Thyroid gland (tissue), 4 donors: Measurements from ENCODE around the gene GRAMD2B.

ENCODE experiments used
- POLR2A ChIP-seq, 2 donors: fragments of 450-650 bp; IDR thresholded peaks; one replicate each; pipeline ENCODE4 v1.6.1; 2017; ENCODE audit warnings: antibody characterized with exemption in 2 of 2, mild to moderate bottlenecking in 2 of 2, moderate library complexity in 1 of 2
- TF ChIP-seq, protein P1 (sequence below), 6 experiments: fragments of 200-600 bp in 3 of 6; fragments of 450-650 bp in 3 of 6; sonication (generic) in 3 of 6; IDR thresholded peaks; one replicate each; pipeline ENCODE4 v1.5.1; 2016 to 2019; ENCODE audit warnings: antibody characterized with exemption in 6 of 6, mild to moderate bottlenecking in 2 of 6, inconsistent platforms in 1 of 6, moderate library complexity in 1 of 6

DNA sequence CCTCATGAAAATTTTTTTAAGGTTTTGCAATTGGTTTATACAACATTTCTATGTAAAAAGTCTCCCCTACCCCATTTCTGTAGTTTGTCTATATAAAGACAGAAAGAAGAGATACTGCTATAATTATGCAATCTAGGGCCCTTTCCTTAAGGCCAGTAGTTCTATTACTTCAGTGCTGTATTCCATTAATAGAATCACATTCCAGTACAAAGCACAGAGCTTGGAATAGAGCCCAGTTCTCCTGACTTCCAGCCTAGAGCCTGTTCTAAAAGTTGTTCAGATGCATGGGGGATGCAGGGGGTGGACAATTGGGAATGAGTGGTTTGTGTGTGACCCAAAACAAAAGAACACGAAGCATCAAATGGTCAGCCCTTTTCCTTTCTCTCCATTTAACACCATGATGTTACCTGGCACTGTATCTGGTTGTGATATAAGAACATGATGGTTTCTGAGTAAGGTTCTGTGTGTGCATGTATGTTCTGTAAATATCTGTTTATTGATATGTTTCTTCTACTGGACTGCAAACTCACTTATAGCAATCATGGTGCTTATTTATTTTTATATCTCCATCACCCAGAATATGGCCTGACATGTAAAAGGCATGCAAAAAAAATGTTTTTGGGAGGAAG lies 8.2 kb upstream of the GRAMD2B start:
- TF ChIP-seq, protein P1, sequence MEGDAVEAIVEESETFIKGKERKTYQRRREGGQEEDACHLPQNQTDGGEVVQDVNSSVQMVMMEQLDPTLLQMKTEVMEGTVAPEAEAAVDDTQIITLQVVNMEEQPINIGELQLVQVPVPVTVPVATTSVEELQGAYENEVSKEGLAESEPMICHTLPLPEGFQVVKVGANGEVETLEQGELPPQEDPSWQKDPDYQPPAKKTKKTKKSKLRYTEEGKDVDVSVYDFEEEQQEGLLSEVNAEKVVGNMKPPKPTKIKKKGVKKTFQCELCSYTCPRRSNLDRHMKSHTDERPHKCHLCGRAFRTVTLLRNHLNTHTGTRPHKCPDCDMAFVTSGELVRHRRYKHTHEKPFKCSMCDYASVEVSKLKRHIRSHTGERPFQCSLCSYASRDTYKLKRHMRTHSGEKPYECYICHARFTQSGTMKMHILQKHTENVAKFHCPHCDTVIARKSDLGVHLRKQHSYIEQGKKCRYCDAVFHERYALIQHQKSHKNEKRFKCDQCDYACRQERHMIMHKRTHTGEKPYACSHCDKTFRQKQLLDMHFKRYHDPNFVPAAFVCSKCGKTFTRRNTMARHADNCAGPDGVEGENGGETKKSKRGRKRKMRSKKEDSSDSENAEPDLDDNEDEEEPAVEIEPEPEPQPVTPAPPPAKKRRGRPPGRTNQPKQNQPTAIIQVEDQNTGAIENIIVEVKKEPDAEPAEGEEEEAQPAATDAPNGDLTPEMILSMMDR (IDR thresholded peaks at IDR 0.05): no peak
- TF ChIP-seq POLR2A (IDR thresholded peaks at IDR 0.05): no peak
